GM12865 (cell line): ENCODE data around the gene KLK15.
"Not testable (repeated sequence)": the region's sequence is repeated elsewhere in the genome, so short reads cannot be mapped to it uniquely, and the experiment has no call there.

Source experiments
- DNase-seq: peaks from one replicate; pipeline ENCODE4 v3.0.0; 2010; ENCODE audit warnings: low read depth
- H3K4me3 ChIP-seq: 2 replicates; pipeline ENCODE4 v1.5.1; 2011; ENCODE audit warnings: mild to moderate bottlenecking, low read depth, low read length, control low read depth
- CTCF ChIP-seq: IDR thresholded peaks from 2 replicates; pipeline ENCODE4 v1.5.1; 2011; ENCODE audit warnings: low read length, control low read depth, low read depth, inconsistent platforms; ENCODE audit not compliant: insufficient read depth; ENCODE audit errors: missing control alignments

KLK15 gene

GRCh38 chr19:50819636-50820035, 13.7 kb downstream of the KLK15 start:
- TF ChIP-seq CTCF, result no peak
- no peak for DNase-seq
- peak overlapping the region; percentile 59 for H3K4me3 ChIP-seq

GRCh38 chr19:50818859-50819472, 14.4 kb downstream of the KLK15 start:
- H3K4me3 ChIP-seq, result peak overlapping the region; percentile 59
- DNase-seq, result peak; percentile 45
- no peak for TF ChIP-seq CTCF

GRCh38 chr19:50817941-50818858, 15.2 kb downstream of the KLK15 start:
- no peak for TF ChIP-seq CTCF
- H3K4me3 ChIP-seq, result peak overlapping the region; percentile 59
- peak; percentile 91 for DNase-seq

- H3K4me3 ChIP-seq, result no peak overlapping the region
- no peak for TF ChIP-seq CTCF
- DNase-seq, result no peak
These were observed 17.9 kb downstream of the KLK15 start for GRCh38 chr19:50815439-50815838.

- H3K4me3 ChIP-seq, result no peak overlapping the region
- TF ChIP-seq CTCF, result no peak
- DNase-seq, result no peak
These were observed 18.5 kb downstream of the KLK15 start for GRCh38 chr19:50814883-50815282.

- no peak overlapping the region for H3K4me3 ChIP-seq
- DNase-seq, result no peak
- no peak for TF ChIP-seq CTCF
These were observed 20.9 kb downstream of the KLK15 start for GRCh38 chr19:50812474-50812873.

GRCh38 chr19:50811622-50812238, 21.6 kb downstream of the KLK15 start:
- not testable (repeated sequence) for DNase-seq, H3K4me3 ChIP-seq
